Right ventricle myocardium inferior (tissue), 1 donor: ENCODE data around the gene BAIAP2. TPM values are rescaled to one million over a fixed set of nuclear protein-coding genes. Genes with fewer than 3 reads are reported as not detected.

ENCODE experiments used
- ATAC-seq: fragments of 200-7000 bp; cut with Tn5 transposase; one replicate; pipeline ENCODE4 v1.9.1; 2020; ENCODE audit warnings: mild to moderate bottlenecking, moderate library complexity
- DNase-seq: peaks from one replicate; pipeline ENCODE4 v3.0.0; 2021; ENCODE audit errors: missing footprints
- intact Hi-C: fragments of 100-400 bp; cut with DNase I; formaldehyde crosslinking; loops from one replicate; pipeline ENCODE4 v1.11.0; 2022
- long read RNA-seq: library from polyadenylated mRNA; unstranded; transcript quantifications from one replicate; pipeline ENCODE4 v2.0.0, GENCODE V29; 2021
- total RNA-seq: library from RNA; stranded (reverse); fragmentation: NEBNext Ultra II Directional; extraction: Animal tissue kit (Norgen Biotek cat#: 25700); gene quantifications from one replicate; pipeline ENCODE4 v1.2.1, GENCODE V29; 2021
- donor health status: DM: no; HTN: yes; CAD: no; lungs with severe emphysema.

The BAIAP2 gene
- 32.1 TPM for total RNA-seq
- long read RNA-seq, transcript BAIAP2-204 (14 exons, 2,095 nt): major isoform, 6 of 17 reads
- long read RNA-seq, partial matches to known transcripts: 6 of 17 reads
- long read RNA-seq, other reads (novel, unspliced or antisense): 4 of 17 reads

DNA sequence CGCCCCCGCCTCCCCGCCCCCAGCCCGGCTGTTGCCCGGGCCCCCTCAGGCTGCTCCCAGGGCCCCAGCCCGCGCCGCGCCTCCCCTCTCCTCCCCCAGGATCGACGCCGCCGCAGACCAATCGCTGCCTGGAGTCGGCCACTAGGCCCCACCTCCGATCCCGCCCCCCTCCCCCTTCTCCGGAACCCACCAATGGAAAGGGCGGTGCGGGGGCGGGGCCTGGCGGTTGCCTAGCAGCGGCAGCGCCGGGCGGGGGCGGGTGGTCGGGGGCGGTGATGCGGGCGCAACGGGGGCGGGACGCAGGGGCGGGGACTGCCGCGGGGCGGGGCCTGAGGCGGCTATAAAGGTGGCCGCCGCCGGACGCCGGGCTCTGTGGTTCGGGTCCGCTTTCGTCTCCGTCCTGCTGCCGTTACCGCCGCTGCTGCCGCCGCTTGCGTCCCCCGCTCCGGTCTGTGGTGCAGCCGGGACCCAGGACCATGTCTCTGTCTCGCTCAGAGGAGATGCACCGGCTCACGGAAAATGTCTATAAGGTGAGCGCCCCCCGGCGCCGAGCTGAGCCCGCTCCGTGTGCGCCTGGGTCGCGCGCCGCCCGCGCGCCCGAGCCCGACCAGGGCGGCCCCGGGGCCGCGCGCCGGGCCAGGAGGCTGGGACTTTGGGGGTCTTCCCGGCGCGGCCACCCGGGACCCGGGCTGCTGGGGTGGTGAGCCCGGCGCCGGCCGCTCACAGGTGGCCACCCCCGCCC, at the start of gene BAIAP2:
Gene BAIAP2 (plus strand): TSS at position 373 of the 742 bp plus-strand sequence. CDS start 104 bp downstream, at position 477.
- intact Hi-C loops: loop anchor here (2.0 to 5.0 kb wide), 2 partner anchors 48 to 202 kb away; partner anchors contain the start of genes NDUFAF8 and TEPSIN
- ATAC-seq (peak; percentile 80), DNase-seq (peak; percentile 98)

DNA sequence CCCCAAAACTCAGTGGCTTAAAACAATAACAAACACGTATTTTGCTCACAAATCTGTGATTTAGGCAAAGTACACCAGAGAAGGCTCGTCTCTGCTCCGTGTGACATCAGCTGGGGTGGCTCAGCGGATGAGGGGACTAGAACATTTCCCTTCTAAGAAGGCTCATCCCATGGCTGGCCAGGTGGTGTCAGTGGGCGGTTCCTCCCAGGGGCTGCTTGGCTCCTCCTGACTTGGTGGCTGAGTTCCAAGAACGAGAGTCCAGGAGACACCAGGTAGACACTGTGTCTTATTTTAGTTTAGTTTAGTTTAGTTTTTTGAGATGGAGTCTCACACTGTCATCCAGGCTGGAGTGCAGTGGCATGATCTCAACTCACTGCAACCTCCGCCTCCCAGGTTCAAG, 48.9 kb upstream of the BAIAP2 start:
- ATAC-seq: no peak
- intact Hi-C loops: no loop called here
- peak; percentile 4 for DNase-seq

GRCh38 chr17:80986816-80987475, 48.0 kb upstream of the BAIAP2 start:
- DNase-seq: peak; percentile 44
- intact Hi-C loops: no loop called here
- ATAC-seq: peak; percentile 42

DNA sequence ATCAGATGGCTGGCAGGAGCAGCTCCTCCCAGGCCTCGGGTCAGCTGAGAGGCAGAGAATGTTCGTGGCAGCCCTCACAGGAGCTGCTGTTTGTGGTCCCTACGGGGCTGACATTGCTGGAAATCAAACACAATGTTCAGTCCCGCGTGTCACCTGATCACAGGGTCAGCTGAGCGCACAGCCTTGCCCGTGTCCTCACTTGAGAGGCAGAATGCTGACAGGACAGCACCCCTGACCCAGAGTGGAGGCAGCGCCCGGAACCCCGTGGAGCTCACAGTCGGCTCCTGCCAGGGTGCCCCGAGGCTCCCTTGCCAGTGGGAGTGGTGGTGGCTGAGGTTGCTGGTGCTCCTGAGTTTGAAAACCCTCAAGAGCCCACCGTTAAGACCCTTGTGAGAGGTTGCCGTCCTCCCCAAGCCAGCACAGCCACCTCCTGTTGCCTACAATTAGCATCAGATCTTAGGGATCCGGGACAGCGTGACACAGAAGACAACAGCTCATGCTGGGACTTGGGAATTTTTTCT, 47.0 kb upstream of the BAIAP2 start:
- intact Hi-C loops: no loop called here
- DNase-seq: no peak
- ATAC-seq: peak; percentile 6

DNA sequence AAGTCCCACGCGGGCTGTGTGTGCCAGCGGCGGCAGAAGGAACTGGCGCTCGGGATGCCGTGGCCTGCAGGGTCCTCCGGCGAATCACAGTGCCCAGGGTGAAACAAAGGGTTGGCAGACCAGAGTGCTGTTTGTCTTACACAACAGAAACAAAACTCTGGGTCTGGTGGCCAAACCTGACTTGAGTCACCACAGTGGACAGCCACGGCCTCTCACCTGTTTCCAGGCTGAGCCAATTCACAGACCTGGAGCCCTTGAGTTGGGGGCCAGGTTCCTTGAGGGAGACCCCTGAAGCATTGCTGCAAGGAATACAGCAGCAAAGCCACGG, 45.4 kb upstream of the BAIAP2 start:
- ATAC-seq: no peak
- intact Hi-C loops: no loop called here
- peak; percentile 23 for DNase-seq

DNA sequence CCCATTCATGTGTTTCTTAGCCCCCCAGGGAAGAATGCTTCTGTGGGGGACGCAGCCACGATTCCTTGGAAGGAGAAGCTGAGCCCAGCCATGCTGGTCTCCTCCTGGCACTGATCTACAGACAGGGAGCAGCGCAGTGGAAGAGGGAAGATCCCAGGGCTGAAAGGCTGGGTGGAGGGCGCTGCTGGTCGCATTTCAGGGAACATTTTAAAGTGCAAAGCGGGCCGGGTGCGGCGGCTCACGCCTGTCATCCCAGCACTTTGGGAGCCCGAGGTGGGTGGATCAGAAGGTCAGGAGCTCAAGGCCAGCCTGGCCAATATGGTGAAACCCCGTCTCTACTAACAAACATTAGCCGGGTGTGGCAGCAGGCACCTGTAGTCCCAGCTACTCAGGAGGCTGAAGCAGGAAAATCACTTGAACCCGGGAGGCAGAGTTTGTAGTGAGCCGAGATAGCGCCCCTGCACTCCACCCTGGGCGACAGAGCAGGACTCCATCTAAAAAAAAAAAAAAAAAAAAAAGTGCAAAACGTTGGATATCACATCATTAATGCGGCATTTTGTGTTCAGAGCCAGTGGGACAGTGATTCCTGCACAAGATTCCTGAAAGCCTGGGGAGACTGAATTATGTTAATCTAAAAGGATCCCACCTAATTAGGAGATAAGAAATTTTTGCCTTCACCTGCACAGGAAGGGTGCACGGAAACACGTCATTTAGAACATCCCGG, 43.9 kb upstream of the BAIAP2 start:
- DNase-seq (no peak), ATAC-seq (no peak)
- intact Hi-C loops: no loop called here

DNA sequence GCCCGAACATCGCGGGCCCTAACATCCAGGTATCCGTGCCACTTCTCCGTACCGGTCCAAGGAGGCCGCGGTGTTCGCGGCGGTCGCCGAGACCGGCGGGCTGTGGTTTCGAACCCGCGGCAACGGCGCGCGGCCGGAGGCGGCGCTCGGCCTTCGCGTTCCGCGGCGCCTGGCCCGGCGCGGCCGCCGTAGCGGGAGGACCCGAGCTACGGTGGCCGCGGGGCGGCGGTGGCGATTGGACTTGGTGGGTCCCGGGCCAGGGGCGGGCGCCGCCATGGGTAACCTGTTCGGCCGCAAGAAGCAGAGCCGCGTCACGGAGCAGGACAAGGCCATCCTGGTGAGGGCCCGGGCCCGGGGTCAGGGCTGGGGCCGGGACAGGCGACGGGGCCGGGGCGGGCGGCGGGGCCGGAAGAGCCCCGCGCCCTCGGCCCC, 43.3 kb upstream of the BAIAP2 start, which contains the start of gene CHMP6:
Gene CHMP6 (plus strand): TSS at position 197 of the 432 bp plus-strand sequence. CDS start 78 bp downstream, at position 275.
- DNase-seq (peak; percentile 93), ATAC-seq (peak; percentile 61)
- intact Hi-C loops: no loop called here

GRCh38 chr17:80992077-80992947, 42.6 kb upstream of the BAIAP2 start:
- intact Hi-C loops: no loop called here
- ATAC-seq: no peak
- DNase-seq: no peak

- DNase-seq (no peak), ATAC-seq (no peak)
- intact Hi-C loops: no loop called here
Measured at GRCh38 chr17:80992948-80993624, 41.9 kb upstream of the BAIAP2 start.

GRCh38 chr17:80995131-80995530, 39.8 kb upstream of the BAIAP2 start:
- ATAC-seq (no peak), DNase-seq (no peak)
- intact Hi-C loops: no loop called here

DNA sequence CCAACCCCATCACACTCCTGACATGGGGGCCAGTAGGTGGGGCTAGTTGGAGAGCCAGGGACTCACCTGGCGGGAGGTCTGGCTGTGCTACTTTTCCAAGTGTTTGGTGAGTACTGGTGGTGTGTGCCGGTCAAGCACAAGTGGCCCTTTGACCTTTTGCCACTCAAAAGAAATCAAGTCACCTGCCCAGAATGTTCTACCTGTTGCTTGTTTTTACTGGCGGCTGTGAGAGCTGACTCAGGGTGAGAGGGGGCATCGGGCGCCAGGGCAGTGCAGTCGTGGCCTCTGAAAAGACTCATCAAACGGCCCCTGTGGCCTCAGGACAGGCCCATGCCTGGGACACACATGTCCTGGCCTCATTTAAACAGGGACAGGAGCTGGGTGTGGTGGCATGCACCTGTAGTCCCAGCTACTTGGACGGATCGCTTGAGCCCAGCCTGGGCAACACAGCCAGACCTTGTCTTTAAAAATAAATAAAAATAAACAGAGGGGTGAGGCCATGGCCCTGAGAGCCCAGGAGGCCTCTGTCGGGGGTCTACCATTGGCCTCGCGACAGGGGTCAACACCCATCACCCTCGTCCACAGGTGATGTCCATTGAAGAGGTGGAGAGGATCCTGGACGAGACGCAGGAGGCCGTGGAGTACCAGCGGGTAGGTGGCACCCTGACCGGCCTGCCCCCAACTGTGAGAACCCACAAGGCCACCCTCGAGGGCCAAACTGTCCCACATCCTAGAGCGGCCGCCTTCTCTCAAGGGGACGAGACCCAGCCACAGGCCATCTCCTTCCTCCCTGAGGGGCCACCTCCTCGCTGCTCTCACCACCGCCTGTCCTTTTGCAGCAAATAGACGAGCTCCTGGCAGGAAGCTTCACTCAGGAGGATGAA, 38.3 kb upstream of the BAIAP2 start:
- ATAC-seq (no peak), DNase-seq (no peak)
- intact Hi-C loops: no loop called here

DNA sequence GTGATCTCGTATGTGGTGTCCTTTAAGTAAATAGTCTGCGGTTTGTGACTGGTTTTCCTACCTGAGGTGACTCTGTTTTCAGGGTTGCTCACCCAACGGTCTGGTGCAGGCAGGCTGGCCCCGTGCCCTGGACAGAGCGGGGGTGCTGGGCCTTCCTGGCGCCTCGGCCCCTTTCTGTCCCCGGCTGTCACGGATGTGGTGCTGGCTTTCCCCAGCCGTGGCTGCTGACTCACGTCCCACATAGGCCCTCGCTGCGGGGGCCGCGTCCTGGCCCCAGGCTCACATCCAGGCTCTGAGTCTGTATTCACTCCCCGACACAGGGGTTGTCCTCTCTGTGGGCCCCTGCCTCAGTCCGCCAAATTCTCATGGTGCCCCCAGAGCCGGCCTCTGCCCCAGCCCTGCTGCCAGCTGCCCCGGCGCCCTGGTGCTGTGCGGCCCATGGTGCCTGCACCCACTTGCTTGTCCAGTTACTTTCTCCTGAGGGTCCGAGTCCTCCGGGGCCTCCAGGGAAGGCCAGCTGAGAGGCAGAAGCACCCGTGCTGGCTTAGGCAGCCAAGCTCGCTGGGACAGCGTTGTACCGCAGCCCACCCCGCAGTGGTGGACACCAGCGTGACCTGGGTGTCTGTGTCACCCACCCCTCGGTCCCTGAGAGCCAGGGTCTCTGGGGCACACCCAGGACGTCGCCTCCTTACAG, 37.4 kb upstream of the BAIAP2 start:
- DNase-seq (no peak), ATAC-seq (no peak)
- intact Hi-C loops: no loop called here

DNA sequence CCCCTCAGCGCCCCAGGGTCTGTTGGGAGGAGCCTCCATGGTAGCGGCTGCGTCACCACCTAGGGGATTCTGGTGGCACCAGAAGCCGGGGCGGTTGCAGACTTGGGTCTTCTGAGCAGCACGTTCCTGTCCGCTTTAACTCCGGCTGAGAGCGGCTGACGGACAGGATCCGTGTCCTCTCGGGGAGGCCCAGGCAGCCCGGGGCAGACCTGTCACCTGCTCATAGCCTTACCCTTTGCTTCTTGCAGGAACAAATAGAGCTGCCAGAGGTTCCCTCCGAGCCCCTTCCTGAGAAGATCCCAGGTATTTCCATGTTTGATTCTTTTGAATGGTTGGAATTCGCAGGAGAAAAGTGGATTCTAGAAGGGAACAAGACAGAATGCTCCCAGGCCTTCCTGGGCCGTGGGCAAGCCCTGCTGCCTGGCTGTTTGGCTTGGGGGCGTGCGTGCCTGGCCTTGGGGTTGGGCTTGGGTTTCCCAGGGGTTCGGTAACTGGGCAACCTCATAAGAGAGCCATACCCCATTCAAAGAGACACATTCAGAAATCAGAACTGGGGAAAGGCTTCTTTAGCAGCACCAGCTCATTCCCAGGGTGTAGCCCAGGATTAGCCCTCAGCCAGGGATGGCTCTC, 36.7 kb upstream of the BAIAP2 start:
- DNase-seq (no peak), ATAC-seq (no peak)
- intact Hi-C loops: no loop called here

- ATAC-seq: no peak
Measured at GRCh38 chr17:80998748-80999535, 36.0 kb upstream of the BAIAP2 start.

More at GRCh38 chr17:80998748-80999535, 36.0 kb upstream of the BAIAP2 start:
- intact Hi-C loops: no loop called here
- DNase-seq: peak; percentile 60
